Effector CD8-positive, alpha-beta T cell (primary cell): ENCODE data around the gene FBLN7.
A peak's percentile ranks its signal among the peaks of the same experiment; 100 is the strongest.
"Not testable (repeated sequence)": the region's sequence is repeated elsewhere in the genome, so short reads cannot be mapped to it uniquely, and the experiment has no call there.

Experiments
- DNase-seq: peaks from one replicate; lab custom pipeline; 2025; lab: John Stamatoyannopoulos, UW
- total RNA-seq, 4 experiments: gene quantifications; one replicate each; lab custom pipeline; 2026; lab: John Stamatoyannopoulos, UW

Gene FBLN7, protein sequence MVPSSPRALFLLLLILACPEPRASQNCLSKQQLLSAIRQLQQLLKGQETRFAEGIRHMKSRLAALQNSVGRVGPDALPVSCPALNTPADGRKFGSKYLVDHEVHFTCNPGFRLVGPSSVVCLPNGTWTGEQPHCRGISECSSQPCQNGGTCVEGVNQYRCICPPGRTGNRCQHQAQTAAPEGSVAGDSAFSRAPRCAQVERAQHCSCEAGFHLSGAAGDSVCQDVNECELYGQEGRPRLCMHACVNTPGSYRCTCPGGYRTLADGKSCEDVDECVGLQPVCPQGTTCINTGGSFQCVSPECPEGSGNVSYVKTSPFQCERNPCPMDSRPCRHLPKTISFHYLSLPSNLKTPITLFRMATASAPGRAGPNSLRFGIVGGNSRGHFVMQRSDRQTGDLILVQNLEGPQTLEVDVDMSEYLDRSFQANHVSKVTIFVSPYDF
- 0.85 to 9.8 (median 2.2) reads per million in 4 experiments for total RNA-seq

DNA sequence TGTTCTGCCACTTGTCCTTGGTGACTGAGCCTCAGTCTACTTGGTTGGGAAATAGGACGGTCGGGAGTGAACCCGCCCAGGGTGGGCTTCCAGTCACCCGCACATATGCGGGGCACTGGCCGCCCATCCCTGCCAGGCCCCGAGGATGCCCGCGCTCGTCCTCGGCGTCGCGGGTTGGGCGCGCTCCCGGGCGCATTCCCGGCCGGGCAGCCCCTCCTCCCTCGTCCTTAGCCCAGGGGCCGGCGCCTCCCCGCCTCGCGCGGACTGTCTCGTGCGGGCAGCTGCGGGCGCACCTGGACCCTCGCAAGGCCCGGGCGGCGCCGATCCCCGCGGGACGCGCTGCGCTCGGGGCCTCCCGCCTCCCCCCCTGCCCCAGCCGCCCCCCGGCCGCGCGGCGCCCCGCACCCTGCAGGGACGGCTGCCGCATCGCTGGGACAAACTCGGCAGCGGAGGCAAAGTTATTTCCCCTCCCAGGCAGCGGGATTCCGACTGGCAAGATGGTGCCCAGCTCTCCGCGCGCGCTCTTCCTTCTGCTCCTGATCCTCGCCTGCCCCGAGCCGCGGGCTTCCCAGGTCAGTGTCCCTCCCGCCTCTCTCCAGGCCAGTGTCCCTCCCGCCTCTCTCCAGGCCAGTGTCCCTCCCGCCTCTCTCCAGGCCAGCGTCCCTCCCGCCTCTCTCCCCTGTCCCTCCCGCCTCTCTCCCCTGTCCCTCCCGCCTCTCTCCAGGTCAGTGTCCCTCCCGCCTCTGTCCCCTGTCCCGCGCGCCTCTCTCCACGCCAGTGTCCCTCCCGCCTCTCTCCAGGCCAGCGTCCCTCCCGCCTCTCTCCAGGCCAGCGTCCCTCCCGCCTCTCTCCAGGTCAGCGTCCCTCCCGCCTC lies at the start of gene FBLN7:
FBLN7 (plus strand) TSS at position 227 of the 874 bp plus-strand sequence; CDS start at position 498, 271 bp downstream.
- DNase-seq = no peak

DNA sequence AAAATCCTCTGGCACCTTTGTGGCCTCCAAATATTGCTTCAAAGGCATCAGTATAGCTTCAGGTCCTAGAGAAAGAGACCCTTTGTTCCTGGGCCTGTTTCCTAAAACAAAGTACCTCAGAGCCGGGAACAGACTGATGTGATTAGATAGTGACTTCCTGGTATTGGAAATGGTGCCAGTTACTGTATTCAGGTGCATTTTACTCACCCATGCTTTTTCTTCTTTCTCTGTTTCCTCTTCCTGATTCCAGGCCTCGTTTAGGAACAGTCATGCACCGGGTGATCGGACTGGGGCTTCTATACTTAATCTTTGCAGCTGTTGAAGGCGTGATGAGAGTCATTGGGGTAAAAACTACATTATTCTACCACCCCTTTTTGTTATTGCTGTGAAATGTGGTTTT lies 48.8 kb upstream of the FBLN7 start:
- no peak for DNase-seq

DNA sequence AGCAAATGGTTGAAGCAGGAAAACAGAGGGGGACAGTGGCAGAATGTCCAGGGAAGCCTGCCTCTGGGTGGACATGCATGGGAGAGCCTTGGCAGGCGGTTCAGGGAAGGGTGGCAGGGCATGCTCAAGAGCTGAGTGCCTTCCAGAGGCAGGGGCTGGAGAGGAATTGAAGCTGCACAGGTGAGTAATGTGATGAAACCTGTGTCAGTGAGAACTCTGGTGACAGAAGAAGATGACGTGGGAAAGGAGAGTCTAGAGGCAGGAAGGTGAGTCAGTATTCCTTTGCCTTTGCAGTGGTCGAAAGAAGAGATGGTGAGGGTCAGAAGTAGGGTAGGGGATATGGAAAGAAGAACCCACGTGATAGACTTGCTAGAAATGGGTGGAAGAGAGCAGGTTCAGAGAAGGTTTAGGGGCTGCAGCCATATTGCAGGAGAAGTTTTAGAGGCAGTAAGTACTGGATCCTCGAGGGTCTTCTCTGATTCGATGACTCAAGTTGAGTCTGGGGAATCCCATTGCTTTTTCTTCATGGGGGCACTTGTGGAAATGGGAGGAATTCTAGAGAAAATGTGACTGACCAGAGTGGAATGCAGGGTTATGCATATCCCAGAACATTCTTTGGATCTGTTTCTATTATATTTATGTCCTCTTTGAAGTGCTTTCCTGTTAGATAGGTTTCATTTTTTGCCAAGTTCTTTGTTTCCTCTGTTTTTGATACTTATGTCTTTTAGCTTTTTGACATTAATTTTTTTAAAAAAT lies 45.7 kb upstream of the FBLN7 start:
- DNase-seq = no peak

DNA sequence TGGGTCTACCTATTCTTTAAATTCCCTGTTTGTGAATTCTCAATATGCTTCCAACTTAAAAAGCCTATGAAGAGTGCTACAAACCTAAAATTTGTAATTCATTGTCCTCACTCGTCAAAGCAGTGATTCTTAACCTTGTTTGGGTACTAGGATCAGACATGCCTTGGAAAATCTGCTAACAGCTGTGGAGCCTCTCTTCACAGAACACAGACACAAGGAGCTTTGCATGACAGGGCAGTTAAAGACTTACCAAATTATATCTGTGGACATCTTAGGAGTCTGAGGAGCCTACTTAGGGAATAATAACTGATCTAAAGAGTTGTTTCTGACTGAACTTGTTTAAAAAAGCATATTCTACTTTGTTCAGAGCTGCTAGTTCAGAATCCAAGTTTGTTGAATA lies 45.0 kb upstream of the FBLN7 start:
- no peak for DNase-seq

DNA sequence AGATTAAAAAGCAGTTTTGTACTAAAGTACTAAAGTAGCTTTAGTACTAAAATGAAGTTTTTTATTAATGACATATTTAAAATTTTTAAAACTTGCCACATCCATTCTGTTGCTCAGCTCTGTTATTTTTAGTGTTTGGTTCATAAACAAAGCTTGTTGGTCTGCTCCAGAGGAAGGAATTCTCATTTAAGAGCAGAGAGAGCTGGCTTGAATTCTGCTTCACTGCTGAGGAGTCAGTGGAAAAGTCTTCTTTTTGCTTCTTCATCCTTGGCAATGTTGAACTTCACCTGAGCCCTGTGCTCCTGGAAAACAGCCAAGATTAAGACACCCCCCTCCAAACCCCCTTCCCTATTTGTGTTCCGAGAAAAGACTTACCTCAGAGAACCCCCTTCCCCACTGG lies 42.5 kb upstream of the FBLN7 start:
- DNase-seq = no peak

DNA sequence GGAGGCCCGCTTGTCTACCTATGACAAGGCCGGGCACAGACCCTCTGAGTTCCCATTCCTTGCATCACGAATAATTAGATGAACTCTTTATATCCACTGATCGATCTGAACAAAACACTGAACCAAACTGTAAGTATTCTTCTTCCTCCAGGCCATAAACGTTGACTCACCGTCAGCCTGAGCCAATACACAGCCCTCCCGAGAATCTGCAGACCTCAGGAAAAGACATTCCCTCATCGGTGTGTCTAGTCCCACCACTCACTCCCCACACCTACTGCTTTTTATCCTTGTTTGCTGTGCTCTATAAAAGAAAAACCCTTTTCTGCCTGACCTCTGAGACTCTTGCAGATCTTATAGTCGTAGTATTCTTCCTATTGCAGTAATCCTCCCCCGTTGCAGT lies 42.1 kb upstream of the FBLN7 start:
- DNase-seq = no peak

DNA sequence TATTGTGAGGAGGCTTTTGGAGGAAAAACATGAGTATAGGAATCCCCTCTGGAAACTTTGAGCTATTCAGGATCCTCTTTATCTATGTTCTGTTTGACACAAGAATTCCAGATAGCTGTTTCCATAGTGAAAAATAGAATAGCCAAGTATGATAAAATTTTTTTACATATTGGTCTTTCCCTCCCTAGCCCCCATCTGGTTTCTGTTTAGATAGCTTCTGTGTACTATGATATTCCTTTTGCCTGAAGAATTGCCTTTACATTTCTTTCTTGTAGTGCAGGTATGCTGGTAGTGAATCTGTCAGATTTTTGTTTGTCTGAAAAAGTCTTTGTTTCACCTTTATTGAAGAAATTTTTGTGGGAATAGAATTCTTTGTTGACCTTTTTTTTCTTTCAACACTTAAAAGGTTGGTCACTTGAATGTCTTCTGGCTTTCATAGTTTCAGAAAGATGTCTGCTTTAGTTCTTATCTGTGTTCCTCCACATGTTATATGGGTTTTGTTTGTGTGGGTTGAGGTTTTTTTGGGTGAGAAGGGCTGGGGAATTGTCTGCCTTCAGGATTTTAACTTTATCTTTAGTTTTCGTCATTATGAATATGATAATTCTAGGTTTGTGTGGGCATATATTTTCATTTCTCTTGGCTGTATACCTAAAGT lies 29.9 kb upstream of the FBLN7 start:
- DNase-seq = no peak

DNA sequence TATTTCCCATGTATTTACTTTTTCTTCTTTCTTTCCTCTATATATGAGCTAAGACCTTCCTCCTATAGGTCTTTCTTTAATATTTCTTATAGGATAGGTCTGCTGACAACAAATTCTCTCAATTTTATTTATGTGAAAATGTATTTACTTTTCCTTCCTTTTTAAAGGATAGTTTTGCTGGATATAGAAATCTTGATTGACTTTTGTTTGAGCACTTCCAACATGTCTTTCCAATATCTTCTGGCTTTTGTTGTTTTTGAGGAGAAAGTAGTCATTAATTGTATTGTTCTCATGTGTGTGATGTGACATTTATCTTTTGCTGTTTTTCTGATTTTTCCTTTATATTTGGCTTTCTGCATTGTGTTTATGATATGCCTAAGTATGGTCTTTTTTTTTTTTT lies 28.9 kb upstream of the FBLN7 start:
- DNase-seq = no peak

DNA sequence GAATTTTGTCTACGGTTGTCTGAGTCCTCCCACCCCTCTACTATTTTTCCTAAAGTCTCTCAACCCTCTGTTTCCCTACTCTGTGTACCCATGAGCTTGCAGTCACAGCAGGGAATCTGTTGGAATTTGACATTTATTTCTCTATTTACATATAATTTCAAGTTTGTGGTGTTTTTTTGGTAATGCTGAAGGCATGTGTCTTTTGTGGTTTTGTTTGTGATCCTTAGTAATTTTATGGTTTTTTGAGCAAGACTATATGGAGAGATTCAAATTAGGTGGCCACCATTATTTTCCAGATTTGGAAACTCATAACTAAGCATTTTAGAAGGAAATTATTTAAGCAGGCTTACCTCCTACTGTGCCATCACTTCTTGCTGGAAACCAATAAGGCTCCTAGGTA lies 27.2 kb upstream of the FBLN7 start:
- no peak for DNase-seq

DNA sequence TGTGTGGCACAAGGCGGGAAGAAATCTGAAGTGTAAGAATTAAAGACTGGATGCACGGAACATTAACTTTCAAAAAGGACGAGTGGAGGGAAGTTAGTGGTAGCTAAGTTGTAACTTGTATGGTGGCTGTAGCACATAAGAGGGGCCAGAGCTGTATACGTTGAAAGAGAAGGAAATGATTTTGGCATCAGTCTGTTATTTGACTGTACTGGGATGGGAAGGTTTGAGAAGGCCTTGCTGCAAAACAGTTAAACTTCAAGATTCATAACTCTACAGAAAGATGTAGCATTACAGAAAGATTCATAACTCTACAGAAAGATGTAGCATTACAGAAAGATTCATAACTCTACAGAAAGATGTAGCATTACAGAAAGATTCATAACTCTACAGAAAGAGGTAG lies 24.8 kb upstream of the FBLN7 start:
- DNase-seq = not testable (repeated sequence)

DNA sequence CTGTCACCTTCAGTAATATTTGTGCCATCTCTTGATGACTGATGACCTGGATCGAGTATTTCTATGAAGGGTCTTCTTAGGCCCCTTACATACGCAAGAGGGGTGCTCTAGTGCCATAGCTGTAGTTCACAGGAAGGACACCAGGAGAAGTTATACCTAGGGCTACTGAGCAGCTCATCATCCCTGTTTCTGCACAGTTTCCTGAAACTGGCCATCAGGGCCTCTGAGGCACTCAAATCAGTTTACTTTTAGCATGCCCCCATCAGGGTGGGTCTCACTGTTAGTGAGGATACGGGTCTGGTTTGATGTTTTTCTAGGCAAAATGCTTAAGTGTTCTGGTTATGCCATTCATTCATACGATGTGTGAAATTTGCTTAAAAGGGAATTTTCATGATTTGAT lies 20.0 kb upstream of the FBLN7 start:
- no peak for DNase-seq

DNA sequence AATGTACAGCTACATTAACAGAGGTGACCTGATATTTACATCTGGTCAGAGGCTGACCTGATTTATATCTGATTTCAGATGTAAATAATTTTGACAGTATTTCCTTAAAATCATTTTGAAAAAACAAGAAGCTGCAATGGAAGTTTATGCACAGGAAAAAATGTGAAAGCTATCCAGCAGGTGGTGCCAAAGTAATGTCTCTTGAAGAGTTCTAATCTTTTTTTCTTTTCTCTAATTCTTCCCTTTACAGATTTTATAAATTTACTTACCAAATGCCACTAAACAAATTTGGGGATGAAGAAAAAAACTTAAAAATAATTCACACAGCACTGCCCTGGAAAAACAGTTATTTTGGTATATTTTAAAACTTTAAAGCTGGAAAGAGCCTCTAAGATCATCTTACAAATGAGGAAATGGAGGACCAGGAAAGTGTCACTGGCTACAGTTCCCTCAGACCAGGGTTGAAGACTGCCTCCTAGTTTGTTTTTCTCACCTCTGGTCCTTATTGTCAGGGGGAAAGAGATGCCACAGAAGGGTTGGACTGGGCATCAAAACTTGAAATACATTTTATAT lies 16.4 kb upstream of the FBLN7 start:
- peak; percentile 5 for DNase-seq

DNA sequence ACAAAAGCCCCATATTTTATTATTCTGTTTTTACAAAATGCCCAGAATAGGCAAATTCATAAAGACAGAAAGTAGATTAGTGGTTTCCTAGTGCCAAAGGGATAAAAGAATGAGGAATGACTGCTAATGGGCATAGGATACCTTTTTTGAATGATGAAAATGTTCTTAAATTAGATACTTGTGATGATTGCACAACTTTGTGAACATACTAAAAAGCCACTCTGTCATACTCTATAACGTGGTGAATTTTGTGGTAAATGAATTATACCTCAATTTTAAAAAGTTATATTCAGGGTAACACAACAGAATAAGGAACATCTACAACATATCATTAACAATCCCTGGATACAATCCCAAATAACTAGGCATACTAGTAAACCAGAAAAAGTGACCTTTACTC lies 9.1 kb upstream of the FBLN7 start:
- no peak for DNase-seq

DNA sequence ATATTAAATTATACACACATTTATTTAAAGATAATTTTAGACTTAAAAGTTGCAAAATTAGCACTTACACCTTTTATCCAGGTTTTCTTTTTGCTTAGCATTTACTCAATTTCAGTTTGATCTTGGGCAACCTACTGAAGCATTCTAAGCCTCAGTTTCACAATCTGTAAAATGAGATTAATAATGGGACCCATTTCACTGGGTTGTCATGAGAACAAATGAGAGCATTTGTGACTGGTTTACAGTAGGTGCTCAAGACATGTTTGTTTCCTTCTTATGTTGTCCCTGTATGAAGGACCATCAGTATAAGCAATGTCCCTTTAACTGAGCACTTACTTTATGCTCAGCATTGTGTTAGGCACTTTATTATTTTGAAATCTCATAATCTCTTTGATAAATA lies 4.8 kb upstream of the FBLN7 start:
- no peak for DNase-seq

DNA sequence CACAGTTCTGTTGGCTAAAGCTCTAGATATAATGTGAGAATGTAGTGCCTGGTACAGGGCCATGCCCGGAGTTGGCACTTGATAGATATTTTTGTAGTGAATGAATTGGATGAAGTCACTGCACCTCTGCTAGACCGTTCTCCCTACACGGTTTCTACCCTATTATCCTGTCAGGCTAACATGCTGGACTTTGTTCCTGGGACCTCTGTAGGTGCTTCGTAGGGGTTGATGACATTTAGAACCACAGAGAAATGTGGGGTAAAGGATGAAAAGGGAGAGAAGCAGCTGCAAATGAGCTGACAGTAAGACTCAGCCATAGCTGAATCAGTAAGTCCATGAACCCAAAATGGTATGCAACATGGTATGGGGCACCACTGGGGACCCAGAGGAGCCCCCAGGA lies 4.1 kb upstream of the FBLN7 start:
- DNase-seq = no peak

DNA sequence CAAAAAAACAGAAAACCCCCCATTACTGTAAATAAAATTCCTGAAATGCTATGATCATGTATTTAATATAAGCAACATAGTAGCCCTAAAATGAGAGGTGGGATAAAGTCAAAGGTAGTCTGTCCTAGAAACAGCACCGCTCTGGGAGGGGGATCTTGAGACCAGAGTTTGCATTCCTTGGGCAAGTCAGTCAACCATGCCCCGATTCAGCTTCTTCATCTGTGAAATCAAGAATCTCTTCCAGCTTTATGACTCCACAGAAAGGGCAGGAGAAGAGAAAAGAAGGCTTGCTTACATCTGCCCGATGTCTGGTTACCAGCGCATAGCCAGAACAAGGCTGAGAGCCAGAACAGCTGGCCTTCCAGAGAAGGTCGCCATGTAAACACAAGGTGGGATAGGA lies 2.1 kb upstream of the FBLN7 start:
- DNase-seq = no peak

DNA sequence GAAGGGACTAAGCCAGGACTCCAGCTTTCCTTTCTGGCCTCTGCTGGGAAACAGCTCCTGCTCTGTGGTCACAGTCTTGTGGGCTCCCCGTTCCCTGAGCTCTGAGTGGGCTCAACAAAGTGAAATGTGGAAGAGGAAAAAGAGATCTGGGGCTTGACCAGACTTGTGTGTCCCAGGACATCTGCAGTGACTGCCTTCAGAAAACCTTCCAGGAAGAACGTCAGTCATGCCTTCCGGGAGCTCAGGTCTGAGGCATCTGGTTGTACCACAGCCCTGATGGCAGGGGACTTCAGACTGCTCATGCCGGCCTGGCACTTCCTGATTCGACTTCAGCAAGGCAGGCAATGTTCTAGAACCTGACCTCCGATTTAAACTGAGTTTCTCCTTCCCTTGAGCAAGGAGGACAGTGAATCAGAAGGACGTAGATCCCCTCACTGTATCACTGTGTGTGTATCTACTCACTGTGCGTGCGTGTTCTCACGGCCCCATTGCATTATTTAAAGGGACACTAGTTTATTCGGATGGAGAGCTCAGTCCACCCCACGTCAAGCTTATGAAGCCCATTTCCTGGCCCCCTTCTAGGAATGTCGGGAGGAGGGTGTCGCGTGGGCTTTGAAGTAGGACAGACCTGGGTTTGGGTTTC lies 548 bp upstream of the FBLN7 start:
- no peak for DNase-seq

DNA sequence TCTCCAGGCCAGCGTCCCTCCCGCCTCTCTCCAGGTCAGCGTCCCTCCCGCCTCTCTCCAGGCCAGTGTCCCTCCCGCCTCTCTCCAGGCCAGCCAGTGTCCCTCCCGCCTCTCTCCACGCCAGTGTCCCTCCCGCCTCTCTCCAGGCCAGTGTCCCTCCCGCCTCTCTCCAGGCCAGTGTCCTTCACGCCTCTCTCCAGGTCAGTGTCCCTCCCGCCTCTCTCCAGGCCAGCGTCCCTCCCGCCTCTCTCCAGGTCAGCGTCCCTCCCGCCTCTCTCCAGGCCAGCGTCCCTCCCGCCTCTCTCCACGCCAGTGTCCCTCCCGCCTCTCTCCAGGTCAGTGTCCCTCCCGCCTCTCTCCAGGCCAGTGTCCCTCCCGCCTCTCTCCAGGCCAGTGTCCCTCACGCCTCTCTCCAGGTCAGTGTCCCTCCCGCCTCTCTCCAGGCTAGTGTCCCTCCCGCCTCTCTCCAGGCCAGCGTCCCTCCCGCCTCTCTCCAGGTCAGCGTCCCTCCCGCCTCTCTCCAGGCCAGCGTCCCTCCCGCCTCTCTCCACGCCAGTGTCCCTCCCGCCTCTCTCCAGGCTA lies 939 bp downstream of the FBLN7 start:
- not testable (repeated sequence) for DNase-seq

DNA sequence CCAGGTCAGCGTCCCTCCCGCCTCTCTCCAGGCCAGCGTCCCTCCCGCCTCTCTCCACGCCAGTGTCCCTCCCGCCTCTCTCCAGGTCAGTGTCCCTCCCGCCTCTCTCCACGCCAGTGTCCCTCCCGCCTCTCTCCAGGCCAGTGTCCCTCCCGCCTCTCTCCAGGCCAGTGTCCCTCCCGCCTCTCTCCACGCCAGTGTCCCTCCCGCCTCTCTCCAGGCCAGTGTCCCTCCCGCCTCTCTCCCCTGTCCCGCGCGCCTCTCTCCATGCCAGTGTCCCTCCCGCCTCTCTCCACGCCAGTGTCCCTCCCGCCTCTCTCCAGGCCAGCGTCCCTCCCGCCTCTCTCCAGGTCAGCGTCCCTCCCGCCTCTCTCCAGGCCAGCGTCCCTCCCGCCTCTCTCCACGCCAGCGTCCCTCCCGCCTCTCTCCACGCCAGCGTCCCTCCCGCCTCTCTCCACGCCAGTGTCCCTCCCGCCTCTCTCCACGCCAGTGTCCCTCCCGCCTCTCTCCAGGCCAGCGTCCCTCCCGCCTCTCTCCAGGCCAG lies 1.5 kb downstream of the FBLN7 start:
- DNase-seq = not testable (repeated sequence)

DNA sequence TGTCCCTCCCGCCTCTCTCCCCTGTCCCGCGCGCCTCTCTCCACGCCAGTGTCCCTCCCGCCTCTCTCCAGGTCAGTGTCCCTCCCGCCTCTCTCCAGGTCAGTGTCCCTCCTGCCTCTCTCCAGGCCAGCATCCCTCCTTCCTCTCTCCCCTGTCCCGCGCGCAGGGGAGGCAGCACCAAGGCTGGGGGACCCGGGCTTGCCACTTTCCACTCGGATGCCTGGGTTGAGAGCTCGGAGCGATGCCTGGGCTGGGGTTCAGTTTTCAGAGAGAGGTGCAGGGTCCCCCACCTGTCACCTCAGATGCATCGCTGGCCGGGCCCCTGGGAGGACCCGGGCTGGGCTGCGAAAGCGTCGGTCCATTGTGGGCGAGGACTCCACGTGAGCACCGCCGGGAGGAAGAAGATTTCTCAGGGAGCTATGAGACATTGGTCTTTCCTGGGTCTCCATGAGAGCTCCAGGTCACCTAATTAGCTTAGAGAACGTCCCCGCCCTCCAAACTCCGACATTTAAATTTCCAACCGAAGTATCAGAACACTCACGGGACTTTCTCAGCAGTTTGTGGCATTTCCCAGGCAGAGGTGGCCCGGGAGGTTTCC lies 2.1 kb downstream of the FBLN7 start:
- DNase-seq = no peak
